DMS153 treated with DMSO at 0.1 percent for 48 hours (cell line): ENCODE measurements around the gene ATP13A3.
A peak's percentile ranks its signal among the peaks of the same experiment; 100 is the strongest.

Experiments
- DNase-seq: peaks from one replicate; lab custom pipeline; 2025; ENCODE audit not compliant: unreplicated experiment; lab: John Stamatoyannopoulos, UW

Gene ATP13A3

DNA sequence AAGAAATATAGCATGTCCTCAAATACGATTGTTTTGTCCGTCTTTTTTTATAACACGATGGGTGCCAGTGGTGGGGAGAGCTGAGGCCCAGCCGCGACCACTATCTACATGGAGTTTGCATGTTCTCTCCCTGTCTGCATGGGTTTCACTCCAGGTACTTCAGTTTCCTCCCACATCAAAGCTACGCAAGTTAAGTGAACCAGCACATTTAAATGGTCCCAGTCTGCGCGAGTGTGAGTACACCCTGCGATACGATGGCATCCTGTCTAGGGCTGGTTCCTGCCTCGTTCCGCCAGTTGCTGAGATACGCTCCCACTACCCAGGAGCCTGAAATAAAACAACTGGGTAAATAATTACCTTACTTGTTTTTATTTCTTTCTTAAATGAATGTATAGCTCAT is 40.6 kb downstream of the ATP13A3 start:
- DNase-seq = no peak

- DNase-seq = no peak
Observed at GRCh38 chr3:194443901-194444300, 42.9 kb downstream of the ATP13A3 start.

GRCh38 chr3:194440756-194441155 is 46.0 kb downstream of the ATP13A3 start:
- DNase-seq = no peak

DNA sequence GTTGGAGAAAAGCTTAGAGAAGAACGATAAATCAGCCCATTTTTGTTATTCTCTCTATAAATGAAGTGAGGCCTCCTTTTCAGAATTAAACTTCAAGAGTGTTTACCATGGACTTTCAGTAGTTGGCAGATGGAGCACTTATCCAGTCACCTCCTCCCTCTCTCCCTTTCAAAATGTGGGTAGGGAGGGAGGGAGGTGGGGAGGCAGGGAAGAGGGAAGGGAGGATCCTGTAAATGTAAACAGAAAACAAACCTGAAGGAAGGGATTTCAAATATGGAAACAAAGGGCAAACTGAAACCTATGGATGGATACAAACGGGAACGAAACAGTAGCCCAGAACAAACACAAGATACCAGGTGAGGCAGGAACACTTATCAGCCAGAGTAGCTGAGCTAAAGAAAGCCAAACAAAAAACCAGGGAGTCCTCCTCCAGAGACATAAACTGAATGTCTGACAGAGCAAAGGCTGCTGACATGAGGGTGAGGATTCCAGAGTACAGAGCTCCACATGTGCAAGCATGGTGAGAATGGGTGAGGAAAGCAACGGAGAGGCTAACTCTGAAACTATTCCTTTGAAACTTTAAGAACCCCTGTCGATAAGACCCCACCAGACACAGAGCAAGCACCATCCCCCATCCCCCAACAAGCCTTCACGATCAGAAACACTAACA is 46.8 kb downstream of the ATP13A3 start:
- peak; percentile 93 for DNase-seq

DNA sequence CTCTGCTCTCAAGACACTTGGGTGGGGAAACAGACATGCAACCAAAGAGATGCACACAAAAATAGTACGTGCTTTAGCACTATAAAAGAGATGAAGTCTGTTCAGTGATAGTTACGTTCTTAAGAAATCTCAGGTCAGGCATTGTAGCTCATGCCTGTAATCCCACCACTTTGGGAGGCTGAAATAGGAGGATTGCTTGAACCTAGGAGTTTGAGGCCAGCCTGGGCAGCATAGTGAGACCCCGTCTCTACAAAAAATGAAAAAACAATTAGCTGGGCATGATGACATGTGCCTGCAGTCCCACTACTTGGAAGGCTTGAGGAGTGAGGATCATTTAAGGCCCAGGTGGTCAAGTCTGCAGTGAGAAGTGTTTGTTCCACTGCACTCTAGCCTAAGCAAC is 52.3 kb downstream of the ATP13A3 start:
- no peak for DNase-seq

DNA sequence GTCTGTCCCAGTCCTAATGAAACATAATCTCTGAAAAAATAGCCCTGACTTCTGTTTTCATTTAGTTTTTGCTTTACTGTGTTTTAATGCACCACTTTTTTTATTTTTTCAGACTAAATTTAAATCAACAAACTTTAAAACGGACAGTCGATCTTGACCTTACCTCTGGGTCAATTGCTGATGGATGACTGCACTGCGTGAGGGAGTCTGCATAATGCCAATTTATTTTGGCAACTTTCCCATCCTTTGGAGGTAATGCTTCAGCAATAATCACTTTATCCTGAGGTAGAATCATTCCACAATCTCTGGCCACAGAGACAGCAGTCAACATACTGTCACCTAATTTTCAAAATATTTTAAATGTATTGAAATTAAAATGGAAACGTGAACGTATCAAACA is 55.2 kb downstream of the ATP13A3 start:
- DNase-seq = no peak

DNA sequence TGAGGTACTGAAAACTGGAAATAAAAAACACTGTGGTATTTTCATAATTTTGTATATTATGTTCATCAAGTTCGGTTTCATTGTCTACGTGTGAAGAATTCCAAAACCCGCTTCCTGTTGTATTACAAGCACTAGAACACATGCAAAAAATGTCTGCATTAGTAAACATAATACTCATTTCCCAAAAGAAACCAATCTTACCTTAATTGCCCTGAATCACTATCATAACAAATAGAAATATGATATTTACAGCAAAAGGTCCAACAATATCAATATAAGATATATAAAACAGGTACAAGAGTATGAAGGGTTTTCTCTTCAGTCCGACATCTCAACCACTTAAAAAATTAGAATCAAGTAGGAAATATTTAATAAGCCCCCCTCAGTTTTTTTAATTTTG is 61.4 kb downstream of the ATP13A3 start:
- no peak for DNase-seq

DNA sequence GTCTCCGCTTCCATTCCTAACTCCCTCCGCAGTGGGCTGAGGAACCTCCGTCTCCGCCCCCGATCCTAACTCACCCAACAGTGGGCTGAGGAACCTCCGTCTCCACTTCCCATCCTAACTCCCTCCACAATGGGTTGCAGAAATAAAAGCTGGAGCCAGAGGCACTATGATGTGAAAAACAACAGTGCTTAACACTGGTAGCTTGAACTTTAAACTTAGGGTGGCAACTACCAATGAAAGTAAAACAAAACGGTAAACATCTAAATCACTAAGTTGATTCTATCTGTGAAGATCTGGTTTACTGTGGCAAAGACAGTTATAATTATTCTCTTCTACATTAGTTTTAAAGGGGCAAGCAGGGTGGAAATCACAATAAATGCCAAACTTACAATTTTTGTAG is 61.8 kb downstream of the ATP13A3 start:
- DNase-seq = no peak

GRCh38 chr3:194424373-194424772 is 62.4 kb downstream of the ATP13A3 start:
- DNase-seq = no peak

DNA sequence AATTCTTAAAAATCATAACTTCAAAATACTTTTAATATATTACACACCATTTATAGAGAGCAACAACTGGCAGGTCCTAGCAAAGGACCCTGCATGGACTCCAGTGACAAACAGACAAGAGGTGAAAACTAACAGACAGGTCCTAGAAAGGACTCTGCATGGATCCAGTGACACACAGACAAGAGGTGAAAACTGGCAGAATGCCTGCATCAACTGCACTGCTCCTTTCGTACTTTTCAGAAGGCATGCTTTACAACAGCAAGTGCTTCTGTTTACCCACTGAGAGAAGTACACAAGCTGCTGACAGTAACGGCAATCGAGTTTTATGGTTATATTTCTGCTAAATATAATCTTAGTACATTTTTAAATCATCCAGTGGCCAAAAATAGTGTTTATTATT is 63.5 kb downstream of the ATP13A3 start:
- DNase-seq = peak; percentile 67

GRCh38 chr3:194422188-194422587 is 64.6 kb downstream of the ATP13A3 start:
- DNase-seq = no peak

- DNase-seq = no peak
Observed at GRCh38 chr3:194418671-194419070, 68.1 kb downstream of the ATP13A3 start.

DNA sequence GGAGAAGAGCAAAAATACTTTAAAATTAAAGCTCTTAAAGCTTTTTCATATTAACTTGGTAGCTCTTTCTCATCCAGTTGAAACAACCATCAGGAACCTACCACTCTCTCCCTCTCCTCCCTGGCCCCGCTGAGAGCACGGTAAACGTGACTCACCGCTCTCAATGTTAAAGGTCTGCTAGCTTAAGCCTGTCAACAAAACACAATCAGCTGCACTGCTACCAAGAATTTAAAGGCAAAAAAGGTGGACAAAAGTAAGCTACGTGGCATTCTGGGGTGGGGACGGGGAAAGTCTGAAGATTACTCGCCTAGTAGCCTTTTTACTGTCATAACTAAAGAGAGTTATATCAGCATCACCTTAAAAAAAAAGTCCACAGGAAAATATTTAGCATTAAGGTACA is 79.4 kb downstream of the ATP13A3 start:
- no peak for DNase-seq

- no peak for DNase-seq
Observed at GRCh38 chr3:194405766-194406165, 81.0 kb downstream of the ATP13A3 start.

GRCh38 chr3:194404365-194405140 is 82.2 kb downstream of the ATP13A3 start:
- peak; percentile 81 for DNase-seq

DNA sequence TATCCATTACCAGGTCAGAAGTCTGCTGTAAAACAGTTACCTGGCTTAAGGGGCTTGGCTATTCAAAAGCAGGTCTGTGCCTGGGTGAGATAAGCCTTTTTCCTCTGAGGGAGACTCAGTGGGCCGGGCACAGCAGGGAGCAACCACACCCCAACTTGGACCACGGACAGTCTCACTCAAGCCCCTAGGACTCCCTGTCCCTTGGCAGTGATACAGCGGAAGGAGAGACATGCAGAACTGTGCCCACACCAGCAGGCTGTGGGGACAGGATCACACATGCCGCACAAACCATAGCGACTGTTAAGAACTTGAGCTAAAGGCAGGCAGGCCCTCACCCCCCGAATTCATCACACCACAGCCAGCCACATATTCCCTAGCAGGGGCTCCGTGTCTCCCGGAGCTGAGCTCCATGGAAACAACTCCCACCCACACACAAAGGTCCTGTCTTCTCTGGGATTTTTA is 84.9 kb downstream of the ATP13A3 start:
- DNase-seq = no peak

- no peak for DNase-seq
Observed at GRCh38 chr3:194401346-194401745, 85.5 kb downstream of the ATP13A3 start.

DNA sequence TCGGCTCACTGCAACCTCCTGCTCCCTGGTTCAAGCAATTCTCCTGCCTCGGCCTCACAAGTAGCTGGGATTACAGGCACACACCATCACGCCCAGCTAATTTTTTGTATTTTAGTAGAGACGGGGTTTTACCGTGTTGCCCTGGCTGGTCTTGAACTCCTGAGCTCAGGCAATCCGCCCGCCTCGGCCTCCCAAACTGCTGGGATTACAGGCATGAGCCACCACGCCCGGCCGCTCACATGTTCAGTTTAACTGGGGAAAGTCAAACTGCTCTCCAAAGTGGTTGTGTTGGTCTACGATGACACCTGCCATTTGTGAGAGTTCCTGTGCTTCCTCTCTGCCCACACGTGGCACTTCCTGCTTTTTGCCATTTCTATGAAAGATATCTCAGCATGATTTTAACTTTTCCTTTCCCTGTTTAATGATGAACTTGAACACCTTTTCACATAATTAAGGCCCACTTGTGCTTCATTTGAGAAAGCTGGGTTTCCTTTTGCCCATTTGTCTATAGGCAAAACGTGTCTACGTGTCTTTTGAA is 86.9 kb downstream of the ATP13A3 start:
- peak; percentile 19 for DNase-seq

- no peak for DNase-seq
Observed at GRCh38 chr3:194399166-194399565, 87.6 kb downstream of the ATP13A3 start, which contains the start of gene GP5. Gene GP5 (minus strand): TSS chr3:194399266. CDS start chr3:194398282, 984 bp downstream.

GRCh38 chr3:194397757-194398312 is 89.0 kb downstream of the ATP13A3 start:
- no peak for DNase-seq

DNA sequence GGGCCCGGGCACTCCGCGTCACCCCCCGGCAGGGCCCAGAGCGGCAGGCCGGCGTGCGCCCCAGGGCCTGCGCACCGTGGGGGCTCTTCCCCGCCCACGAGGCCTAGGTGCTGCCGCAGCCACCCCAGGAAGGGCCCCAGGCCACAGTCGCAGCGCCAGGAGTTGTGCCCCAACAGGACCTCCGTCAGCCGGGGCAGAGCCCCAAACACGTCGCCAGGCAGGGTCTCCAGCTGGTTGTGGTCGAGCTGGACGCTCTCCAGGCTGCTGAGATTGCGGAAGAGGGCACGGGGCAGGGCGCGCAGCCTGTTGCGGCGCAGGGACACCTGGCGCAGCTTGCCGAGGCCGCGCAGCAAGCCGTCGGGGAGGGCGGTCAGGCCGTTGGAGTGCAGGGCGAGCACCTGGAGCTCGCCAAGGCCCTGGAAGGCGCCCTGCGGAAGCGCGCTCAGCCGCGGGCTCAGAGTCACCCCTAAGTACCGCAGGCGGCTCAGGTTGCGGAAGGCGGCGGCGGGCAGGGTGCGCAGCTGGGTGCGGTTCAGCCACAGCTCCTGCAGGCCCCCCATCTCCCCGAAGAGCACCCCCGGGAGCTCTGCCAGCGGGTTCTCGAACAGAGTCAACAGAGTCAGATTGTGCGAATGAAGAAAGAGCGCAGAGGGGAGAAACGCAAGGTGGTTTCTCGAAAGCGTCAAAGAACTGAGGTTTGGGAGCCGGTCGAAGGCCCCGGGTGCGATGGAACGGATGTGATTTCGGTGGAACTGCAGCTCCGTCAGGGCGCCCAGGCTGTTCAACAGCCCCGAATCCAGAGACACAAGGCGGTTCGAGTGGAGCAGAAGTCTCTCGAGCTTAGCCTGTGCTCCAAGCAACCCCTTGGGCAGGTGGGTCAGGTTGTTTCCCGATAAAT is 89.7 kb downstream of the ATP13A3 start:
- peak; percentile 45 for DNase-seq
